Medulla oblongata (tissue), 1 donor: ENCODE results near the gene C2CD2.

ENCODE experiments used
- DNase-seq: peaks from one replicate; pipeline ENCODE4 v3.0.0-alpha.2; 2015; ENCODE audit errors: extremely low spot score

C2CD2 gene

DNA sequence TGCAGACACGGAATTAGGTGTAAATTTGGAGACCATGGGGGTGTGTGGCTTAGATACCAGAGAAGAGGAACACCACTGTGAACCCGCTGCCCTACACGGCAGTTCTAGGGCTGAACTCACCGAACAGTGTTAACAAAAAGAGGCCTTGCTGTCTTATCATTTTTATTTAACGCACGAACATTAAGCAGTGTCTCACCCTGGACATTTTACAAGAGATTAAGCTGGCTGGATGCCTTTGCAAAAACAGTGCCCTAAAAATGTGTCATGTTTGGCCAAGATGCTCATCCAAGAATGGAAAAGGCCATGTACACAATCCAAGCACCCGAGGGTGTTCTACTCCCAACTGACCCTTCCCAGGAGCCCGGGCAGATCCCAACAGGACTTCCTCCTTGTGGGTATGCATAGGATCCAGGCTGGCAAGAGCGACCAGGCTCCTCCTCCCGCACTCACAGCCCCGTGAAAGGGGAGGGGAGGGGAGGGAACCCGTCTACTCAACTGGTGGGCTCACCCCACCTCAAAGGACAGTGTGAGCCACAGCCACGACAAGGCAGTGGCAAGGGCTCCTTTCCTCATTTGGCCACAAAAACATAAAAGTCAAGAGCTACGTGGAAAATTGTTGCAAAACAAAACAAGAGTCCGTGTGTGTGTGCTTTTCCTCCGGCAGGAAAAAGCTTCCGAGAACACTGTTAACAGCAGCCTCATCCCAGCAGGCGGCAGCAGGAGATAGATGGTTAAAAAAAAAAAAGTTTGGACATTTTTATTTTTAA lies 20.3 kb downstream of the C2CD2 start:
- no peak for DNase-seq

DNA sequence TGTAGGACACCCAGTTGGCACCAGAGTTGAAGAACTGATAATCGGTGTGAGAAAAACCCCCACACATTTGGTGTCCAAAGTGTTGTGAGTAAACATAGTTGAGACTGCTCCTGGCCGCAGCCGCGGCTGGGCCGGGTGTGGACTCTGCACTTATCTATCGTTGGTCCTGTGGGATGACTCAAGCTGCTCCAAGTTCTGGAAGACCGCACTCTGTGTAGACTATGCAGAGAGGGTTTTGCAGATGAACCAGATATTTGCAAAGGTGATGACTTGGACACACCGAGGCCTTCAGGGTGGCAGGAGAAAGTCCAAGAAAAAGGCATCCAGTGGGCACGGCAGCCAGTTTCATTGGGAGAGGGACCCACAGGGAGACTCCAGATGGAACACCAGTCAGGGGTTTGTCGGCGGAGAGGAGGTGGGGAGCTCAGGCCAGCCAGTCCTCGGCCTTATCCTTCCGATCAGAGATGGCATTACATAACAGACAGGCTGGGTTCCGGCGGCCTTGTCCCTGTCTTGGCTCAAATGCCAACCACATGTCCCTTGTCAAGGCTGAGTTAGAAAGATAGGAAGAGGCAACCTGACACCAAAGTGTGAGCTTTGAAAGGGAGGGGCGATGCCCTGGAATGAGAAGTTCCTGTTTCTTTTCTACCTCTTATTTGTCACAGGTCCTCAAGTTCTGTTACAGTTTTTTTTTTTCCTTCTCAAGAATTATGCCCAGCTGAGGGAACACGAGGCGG lies 21.1 kb downstream of the C2CD2 start:
- no peak for DNase-seq

DNA sequence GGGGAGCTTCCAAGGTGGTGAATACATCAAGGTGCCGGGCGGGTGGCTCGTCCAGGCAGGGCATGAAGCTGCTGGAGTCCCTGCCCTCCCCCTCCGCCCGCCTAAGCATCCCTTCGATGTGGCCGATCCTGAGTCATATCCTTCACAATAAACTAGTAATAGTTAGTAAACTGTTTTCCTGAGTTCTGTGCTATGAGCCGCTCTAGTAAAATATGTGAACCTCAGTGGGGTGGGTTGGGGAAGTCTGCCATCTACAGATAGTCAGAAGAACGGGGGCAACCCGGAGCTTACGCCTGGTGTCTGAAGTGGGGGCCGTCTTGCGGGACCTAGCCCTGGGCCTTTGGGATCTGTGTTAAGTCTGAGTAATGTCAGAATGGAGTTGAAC lies 21.6 kb downstream of the C2CD2 start:
- no peak for DNase-seq

DNA sequence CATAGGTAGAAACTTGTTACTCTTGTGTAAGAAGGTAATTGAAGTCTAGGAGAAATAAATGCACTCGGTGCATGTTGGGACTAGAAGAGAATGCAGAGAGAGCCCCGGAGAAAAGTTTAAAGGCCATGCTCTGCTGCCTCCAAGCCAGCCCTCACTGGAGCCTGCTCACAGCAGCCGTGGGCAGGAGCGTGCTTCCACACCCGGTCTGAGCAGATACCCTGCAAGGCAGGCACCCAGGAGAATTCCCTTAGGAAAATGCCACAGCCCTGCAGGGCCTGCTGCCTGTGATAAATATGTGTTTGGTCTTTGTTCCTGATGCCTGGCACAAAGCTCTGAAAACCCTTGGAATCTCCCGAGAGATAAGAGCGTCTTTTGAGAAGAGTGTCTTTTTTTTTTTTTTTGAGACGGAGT lies 22.8 kb downstream of the C2CD2 start:
- no peak for DNase-seq

DNA sequence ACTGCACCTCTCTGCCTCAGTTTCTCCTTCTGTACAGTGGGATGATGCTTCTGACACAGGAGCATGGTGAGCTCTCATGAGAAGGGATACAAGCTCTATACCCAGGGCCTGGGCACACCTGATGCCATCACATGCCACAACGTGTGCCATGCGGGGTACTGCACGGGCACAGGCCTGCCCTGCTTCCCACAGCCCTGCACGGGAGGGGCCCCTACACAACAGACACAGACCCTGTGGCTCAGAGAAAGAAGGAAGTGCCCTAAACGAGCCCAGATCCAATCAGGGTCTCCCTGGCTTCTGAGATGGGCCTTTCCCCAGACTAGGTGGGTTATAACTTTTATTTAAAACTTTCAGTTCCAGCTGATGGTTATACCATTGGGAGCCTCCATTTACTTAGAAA lies 24.6 kb downstream of the C2CD2 start:
- DNase-seq = no peak

DNA sequence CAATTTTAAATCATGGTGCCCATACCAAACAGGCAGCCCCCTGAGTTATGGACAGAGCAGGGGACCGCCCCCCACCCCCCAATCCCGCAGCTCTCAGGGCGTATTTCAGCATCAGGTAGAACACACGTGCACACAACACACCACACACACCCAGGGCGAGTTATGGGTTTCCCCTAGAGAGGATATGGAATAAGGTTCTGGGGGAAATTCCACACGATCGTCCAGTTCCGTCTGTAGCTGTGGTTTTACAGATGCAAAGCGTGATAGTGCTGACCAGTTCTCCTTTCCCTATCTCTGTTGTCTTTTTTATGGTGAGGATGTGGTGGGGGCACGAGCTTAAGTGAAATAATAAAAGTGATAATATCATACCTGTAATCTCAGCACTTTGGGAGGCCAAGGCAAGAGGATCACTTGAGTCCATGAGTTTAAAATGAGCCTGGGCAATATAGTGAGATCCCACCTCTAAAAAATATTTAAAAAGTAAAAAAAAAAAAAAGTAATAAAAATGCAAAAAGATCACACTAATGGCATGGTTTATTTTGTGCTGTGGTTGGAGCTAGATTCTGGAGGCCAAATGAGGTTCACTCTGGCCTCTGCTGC lies 25.1 kb downstream of the C2CD2 start:
- DNase-seq = peak; percentile 63

DNA sequence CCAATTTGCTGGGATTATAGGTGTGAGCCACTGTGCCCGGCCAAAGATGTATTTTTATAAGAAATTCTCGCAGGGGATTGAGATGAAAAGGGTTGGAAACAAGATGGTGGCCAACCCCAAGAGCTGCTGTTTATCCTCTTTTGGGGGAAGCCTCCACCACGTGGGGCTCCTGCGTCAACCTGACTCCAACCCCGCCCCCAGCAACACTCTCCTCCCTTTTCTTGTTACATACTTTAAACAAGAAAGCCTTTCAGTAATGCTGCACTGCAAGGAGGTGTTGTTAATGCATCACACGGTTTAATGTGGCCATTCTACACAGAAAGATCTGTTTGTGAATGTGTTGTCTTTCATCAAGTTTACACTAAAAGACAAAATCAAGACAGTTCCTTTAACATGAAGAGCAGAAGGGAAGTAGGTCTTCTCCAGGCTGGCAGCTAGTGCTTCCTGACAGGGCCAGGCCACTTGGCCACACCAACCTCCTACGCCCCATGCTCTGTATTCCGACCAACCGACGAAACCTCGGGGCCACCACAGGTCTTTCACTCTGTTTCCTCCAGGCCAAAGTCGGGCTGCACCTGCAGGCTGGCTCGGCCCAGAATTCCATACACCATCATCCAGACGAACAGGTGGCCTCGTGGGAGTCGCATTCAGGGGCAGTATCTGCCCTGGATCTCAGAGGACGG lies 25.9 kb downstream of the C2CD2 start:
- DNase-seq = peak; percentile 50

DNA sequence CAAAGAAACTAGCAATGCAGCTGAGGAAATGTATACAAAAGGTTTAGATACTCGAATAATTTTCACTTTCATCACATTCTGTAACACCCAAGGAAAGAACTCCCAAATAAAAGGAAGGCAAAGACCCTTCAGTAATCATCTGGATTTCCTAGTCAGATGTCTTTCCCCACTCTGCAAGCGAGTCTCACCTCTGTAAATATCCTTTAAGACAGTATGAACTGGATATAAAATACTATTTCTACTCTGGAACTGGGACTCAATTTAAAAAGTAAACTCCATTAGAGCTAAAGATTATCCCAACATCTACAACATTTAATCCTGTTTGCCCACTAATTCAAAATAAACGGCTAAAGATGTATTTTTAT lies 27.0 kb downstream of the C2CD2 start:
- no peak for DNase-seq

DNA sequence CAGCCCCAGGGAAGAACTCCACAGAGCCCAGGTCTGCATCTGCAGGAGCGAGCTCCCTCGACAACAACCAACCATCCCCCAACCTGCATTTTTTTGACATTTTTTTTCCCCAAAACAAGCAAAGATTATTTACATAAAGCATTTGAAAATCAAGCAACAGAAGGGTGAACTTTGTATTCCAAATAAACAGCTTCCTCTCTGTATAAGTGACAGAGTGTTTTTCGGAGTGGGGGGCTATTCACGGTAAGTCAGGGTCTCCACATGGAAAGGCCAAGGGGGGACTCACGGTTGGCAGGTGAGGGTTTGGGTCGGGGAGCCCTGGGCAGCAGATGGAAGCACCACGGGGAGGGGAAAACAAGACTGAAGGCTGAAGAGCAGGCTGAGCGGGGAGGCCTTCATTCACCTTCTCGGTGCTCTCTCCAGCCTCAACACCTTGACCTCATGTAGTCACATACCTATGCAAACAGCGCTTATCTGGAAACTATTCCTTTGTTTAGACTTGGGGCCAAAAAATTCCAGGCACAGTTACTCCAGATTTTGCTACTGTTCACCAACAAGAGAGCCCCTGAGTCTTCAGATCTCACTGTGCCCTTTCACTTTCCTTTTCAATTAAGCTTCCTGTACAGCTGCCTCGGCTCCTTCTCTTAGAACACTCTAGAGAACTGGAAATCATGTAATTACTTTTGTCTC lies 27.6 kb downstream of the C2CD2 start:
- DNase-seq = peak; percentile 83

DNA sequence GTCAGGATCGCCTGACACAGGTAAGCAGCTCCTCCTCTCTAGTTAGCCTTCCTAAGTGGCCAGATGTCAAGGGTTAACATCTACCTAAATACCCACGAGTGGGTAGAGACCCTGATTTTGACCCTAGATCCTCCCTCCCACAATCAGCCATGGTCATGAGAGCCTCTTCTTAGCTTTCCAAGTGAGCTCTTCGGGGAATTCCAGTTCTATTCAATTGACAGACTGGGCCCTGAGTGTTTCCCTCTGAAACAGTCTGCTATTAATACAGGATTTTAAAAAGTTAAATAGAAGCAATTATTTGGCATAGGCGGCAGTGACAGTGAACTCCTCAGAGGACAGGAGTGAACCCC lies 28.1 kb downstream of the C2CD2 start:
- no peak for DNase-seq

DNA sequence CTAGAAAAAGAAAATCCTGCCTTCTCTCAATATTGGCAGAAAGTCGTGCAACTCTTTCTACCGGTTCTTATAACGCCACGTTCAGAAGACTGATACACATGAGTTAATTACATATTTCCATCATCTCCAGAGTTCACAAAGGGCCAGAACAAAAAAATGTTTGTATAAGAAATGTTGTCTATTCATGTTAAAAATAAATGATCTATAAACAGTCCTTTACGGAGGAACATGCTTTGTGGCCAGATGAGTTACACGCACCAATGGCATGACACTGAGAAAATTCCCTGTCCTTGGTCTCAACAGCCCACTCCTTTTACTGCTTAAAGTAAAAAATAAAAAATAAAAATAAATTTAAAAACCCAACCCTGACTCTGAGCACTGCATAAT lies 29.5 kb downstream of the C2CD2 start:
- DNase-seq = no peak

DNA sequence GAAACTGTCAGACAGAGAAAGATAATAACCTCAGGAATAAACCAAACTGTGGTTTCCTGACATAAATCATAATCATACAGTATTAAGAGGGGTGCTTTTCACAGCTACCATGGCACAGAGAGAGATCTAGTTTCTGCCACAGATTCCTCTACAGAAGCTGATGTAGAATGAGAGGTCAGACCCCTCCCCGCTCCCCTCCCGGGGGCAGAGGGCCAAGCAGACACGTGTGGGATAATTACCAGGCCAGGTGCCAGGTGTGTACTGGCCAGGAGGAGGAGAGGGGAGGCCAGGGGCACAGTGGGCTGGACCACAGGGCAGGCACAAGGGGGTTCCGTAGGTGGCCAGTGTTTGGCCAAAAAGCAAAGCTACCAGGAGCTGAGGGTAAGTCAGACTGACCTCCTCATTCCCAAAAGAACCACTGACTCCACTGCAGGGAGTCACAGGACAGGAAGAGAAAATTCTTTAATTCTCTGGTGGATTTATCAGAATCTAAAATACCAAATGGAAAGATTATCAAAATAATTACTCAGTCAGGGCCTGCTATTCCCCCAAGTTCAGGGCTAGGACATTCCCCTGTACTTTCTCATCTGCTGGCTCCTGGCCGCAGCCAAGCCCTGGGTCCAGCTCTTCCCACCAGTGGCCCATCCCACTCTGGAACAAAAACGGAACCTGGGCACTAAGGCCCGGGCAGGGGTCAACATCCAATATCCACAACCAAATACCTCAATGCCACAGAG lies 30.0 kb downstream of the C2CD2 start:
- DNase-seq = no peak

DNA sequence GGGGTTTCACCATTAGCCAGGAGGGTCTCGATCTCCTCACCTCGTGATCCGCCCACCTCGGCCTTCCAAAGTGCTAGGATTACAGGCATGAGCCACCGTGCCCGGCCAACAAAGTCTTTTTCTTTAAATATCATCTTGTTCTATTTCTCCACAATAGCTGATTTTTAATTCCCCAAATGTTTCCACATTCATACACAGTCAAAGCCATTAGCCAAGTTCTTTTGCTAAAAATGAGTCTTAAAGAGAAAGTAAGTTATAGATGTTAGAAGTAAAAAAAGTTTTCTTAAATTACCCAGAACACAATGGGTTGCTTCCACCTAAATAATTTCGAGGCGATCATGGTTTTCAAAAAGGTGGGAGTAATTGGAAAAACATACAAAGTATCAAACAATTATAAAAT lies 30.6 kb downstream of the C2CD2 start:
- DNase-seq = no peak

DNA sequence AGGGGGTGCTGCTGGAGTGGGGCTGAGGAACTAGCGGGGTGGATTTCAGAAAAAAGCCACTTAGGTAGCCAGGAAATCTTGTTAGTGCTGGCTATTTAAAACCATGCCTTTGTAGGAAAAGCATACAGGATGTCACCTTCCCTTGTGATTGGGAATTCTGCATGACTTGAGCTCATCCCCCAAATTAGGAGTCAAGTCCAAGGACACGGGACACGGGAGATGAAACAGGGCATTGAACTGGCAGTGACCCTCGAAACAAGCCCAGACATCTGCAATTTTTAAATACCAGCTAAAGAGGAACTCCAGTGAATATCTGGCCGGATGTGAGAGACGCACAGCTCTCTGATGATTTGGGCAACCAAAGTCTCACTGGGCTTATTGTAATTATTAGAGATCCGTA lies 32.8 kb downstream of the C2CD2 start:
- peak; percentile 57 for DNase-seq

DNA sequence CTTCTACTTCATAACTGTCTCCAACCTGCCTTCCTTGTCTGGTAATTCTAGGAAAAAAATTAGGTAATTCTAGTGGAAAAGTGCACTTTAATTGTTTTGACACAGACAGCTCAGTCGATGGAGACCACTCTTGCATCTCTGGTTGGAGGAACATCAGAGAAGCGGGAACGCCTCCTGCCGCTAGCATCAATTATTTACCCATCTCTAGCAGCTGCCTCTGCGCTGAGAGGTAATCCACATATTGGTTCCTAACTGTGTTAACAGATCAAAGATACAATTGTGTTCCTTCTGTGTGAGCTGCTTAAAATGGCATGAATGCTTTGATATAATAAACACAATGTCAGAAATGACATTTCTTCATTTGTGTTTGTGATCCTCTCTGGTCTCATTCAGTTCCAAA lies 33.3 kb downstream of the C2CD2 start:
- DNase-seq = no peak

DNA sequence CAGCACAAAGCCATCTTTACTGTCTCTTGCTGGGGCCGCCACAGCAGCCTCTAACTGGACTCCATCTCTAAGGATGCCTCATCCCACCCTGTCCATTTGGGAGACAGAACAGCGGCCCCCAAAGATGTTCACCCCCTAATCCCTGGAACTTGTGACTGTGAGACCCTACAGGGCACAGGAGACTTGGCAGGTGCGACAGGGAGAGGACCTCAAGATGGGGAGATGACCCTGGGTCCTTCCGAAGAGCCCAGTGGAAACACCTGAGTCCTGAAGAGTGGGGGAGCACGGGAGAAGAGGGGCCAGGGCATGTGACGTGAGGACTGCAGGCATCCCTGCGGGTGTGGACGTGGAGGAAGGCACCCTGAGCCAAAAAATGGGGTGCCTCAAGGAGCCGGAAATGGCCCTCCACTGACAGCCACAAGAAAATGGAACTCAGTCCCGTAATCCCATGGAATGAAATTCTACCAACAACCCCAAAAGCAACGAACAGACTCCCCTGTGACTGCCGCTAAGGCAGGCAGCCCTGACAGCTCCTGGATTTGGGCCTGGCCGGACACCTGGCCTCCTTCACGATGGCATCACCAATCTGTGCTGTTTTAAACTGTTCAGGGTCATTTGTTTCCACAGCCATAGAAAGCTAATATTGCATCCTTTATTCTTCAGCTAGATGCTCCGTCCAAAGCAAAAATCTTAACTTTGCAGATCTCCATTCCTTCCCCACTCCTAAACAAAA lies 34.0 kb downstream of the C2CD2 start:
- DNase-seq = no peak

DNA sequence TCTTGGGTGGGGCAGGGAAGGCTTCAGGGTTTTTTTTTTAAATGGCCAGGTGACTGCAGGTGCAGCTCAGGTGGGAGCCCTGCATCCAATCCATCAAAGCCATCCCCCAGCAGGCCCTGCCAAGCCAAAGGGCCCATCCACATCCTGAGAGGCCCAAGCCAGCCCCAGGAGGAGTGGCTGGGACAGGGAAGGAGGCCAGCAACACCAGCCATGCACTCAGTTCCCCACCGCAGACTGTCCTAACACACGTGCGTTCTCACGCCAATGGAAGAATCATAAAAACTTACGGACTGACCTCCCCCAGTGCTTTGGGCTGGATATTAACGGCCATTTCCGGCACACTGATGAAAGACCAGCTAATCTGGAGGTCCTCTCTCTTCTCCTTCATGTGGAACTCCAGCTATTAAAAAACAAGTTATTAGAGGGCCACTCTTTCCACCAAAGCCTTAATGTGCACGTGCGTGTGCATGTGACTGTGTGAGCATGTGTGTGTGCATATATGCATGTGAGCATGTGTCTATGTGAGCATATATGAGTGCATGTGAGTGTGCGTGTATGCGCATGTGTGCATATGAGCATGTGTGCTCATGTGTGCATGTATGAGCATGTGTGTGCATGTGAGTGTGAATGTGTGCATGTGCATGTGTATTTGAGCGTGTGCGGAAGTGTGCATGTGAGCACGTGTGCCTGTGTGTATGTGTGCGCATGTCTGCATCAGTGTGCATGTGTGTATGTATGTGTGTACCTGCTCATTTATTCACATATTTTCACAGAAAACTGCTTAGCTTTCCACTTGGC lies 35.1 kb downstream of the C2CD2 start:
- DNase-seq = no peak

DNA sequence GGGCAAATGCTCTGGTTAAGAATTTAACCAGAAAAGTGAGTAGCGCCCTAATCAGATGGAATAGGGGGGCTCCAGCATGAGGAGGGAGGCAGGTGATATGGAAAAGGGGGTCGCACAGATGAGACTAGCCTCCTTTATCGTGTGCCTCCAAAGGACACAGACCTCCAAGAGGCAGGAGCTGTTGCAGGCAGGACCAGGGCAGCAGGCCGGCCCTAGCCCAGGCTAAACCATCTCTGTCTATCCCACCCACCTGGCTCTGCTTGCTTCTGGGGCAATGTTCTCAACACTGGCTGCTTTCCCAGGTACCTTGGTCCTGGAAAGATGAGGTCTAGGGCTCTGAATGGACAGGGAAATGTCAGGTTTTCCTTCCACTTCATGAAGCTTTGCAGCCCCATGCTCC lies 36.3 kb downstream of the C2CD2 start:
- no peak for DNase-seq

DNA sequence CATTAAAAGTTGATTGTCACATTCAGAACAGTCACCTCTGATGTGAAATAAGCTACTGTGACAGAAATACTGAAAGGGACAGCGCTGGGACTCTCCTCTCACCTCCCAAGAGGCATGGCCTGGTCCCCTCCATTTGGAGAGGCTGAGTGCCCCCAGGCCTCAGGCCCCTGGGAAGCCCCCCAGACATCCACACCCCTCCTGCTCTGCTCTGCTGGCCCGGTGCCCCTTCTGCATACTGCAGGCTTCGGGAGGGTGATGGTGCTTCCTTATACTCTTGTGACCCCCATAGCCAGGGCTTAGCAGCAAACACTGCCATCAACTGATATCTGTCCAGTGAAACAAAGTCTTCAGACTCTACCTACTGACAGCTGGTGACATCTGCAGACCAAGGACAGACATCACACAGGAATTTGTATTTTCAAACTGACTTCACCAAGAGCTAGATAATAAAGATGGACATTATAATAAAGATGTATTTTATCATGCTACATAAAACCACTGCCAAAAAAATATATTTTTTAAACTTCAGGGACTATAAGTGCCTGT lies 36.9 kb downstream of the C2CD2 start:
- DNase-seq = no peak

DNA sequence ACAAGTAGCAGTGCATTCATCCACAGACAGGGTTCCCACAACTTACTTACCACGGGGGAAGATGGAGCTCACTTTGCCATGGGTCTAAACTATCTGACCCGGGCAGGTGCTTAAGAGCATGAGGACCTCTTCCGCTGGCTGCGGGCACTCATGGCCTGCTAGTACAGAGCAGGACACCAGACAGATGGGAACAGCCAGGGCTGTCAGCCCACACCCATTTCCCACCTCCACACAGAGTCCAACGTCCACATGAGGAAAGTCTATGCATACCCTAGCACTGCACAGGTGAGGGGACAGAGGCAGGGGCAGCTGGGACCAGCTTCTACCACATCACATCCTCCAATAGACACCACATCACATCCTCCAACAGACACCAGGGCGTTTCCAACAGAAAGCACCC lies 38.9 kb downstream of the C2CD2 start:
- no peak for DNase-seq
